Loucy (cell line): ENCODE results near the gene ART5.

Experiments
- EZH2phosphoT487 ChIP-seq: fragments of 200-600 bp; IDR thresholded peaks from 2 replicates; pipeline ENCODE4 v1.6.1; 2018; ENCODE audit warnings: antibody characterized with exemption, mild to moderate bottlenecking, moderate library complexity, borderline replicate concordance
- TF ChIP-seq, protein P1 (sequence below): fragments of 200-600 bp; sonication (generic); conservative IDR thresholded peaks from 2 replicates; pipeline ENCODE4 v1.5.1; 2014; ENCODE audit warnings: mild to moderate bottlenecking, antibody characterized with exemption, low read length

DNA sequence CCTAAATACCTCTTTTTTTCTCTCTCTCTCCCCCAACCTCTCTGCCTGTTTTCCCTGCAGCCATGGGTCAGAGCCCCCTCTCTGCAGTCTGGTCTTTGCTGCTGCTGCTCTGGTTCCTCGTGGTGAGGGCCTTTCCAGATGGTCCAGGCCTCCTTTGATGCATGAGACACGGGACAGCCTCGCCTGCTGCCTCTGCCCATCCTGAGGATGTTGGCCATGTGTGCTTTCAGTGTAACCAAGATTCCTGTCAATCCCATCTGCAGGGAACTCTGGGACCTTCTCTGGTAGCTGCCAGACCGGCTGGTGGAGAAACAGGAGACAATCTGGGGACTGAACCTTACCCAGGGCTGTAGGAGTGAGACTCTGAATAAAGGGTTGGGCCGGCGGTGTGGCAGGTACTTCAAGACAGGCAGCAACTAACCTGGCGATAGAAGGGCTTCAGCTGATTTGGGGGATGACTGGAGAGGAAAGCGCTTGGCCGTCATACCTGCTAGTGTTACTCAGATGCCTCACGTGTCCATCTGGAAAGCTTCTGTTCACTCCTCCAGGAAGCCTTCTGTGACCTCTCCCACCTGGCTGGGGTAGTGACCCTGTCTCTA is 22.3 kb upstream of the ART5 start:
- TF ChIP-seq, protein P1, sequence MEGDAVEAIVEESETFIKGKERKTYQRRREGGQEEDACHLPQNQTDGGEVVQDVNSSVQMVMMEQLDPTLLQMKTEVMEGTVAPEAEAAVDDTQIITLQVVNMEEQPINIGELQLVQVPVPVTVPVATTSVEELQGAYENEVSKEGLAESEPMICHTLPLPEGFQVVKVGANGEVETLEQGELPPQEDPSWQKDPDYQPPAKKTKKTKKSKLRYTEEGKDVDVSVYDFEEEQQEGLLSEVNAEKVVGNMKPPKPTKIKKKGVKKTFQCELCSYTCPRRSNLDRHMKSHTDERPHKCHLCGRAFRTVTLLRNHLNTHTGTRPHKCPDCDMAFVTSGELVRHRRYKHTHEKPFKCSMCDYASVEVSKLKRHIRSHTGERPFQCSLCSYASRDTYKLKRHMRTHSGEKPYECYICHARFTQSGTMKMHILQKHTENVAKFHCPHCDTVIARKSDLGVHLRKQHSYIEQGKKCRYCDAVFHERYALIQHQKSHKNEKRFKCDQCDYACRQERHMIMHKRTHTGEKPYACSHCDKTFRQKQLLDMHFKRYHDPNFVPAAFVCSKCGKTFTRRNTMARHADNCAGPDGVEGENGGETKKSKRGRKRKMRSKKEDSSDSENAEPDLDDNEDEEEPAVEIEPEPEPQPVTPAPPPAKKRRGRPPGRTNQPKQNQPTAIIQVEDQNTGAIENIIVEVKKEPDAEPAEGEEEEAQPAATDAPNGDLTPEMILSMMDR, result no peak
- no peak for TF ChIP-seq EZH2phosphoT487
